ENCODE data around the gene VSTM2B.

GRCh38 chr19:29483944-29484581, 41.7 kb upstream of the VSTM2B start:
- TF ChIP-seq CTCF (conservative IDR thresholded peaks at IDR 0.05; ENCODE audit: low read length) (no peak), EZH2phosphoT487 (IDR thresholded peaks at IDR 0.05; ENCODE audit: borderline replicate concordance, low read depth, low read length) (no peak)

All from OCI-LY7 (cell line).